ENCODE measurements around the gene FAM76B. TPM values are rescaled to one million over a fixed set of nuclear protein-coding genes. Genes with fewer than 3 reads are reported as not detected.

FAM76B gene
- total RNA-seq, 1 donor from 2014 or later = 22.6 TPM

GRCh38 chr11:95732930-95733602, 56.5 kb downstream of the FAM76B start:
- Histone ChIP-seq H3K36me3 (no peaks in the 10 kb centered on the region), H3K4me3 (no peak overlapping the region), H3K9me3 (no peaks in the 10 kb centered on the region), H3K4me1 (no peaks in the 10 kb centered on the region), H3K27me3 (ENCODE audit: low read depth) (no peaks in the 10 kb centered on the region), H3K27ac (no peak overlapping the region)
- DNase-seq = no peak
- intact Hi-C loops (cut with DNase I) = no loop called here
- TF ChIP-seq CTCF (IDR thresholded peaks at IDR 0.05) = no peak
- no peak for ATAC-seq

GRCh38 chr11:95729462-95729861, 60.1 kb downstream of the FAM76B start:
- Histone ChIP-seq H3K4me3 (no peak overlapping the region), H3K36me3 (no peaks in the 10 kb centered on the region), H3K9me3 (no peaks in the 10 kb centered on the region), H3K27me3 (ENCODE audit: low read depth) (no peaks in the 10 kb centered on the region), H3K4me1 (no peaks in the 10 kb centered on the region), H3K27ac (no peak overlapping the region)
- no peak for DNase-seq
- intact Hi-C loops (cut with DNase I) = no loop called here
- no peak for TF ChIP-seq CTCF (IDR thresholded peaks at IDR 0.05)
- no peak for ATAC-seq

- Histone ChIP-seq H3K4me1 (no peaks in the 10 kb centered on the region), H3K27ac (no peak overlapping the region), H3K9me3 (no peaks in the 10 kb centered on the region), H3K36me3 (no peaks in the 10 kb centered on the region), H3K27me3 (ENCODE audit: low read depth) (no peaks in the 10 kb centered on the region), H3K4me3 (no peak overlapping the region)
- ATAC-seq (no peak), DNase-seq (no peak)
- no peak for TF ChIP-seq CTCF (IDR thresholded peaks at IDR 0.05)
- intact Hi-C loops (cut with DNase I) = no loop called here
These were observed 60.8 kb downstream of the FAM76B start for GRCh38 chr11:95728790-95729189.

- DNase-seq (no peak), ATAC-seq (no peak)
- no peak overlapping the region for H3K27ac ChIP-seq
- H3K36me3 ChIP-seq = no peaks in the 10 kb centered on the region
- intact Hi-C loops (cut with DNase I) = no loop called here
- no peak overlapping the region for H3K4me3 ChIP-seq
- H3K27me3 ChIP-seq (ENCODE audit: low read depth) = no peaks in the 10 kb centered on the region
- H3K9me3 ChIP-seq = no peaks in the 10 kb centered on the region
- no peak for TF ChIP-seq CTCF (IDR thresholded peaks at IDR 0.05)
- no peaks in the 10 kb centered on the region for H3K4me1 ChIP-seq
These were observed 61.5 kb downstream of the FAM76B start for GRCh38 chr11:95728094-95728493.

GRCh38 chr11:95727620-95728019, 62.0 kb downstream of the FAM76B start:
- DNase-seq = no peak

More at GRCh38 chr11:95727620-95728019, 62.0 kb downstream of the FAM76B start:
- no peak for TF ChIP-seq CTCF (IDR thresholded peaks at IDR 0.05)
- H3K36me3 ChIP-seq = no peaks in the 10 kb centered on the region
- no peak for ATAC-seq
- H3K9me3 ChIP-seq = no peaks in the 10 kb centered on the region
- intact Hi-C loops (cut with DNase I) = no loop called here
- no peak overlapping the region for H3K4me3 ChIP-seq
- no peaks in the 10 kb centered on the region for H3K27me3 ChIP-seq (ENCODE audit: low read depth)
- H3K27ac ChIP-seq = no peak overlapping the region
- no peaks in the 10 kb centered on the region for H3K4me1 ChIP-seq
